Measurements from ENCODE around the gene PTPRO. TPM values are rescaled to one million over a fixed set of nuclear protein-coding genes. Genes with fewer than 3 reads are reported as not detected.

The PTPRO gene
- total RNA-seq, 4 donors from 2014 or later: 0.10 to 1.1 (median 0.32) TPM

DNA sequence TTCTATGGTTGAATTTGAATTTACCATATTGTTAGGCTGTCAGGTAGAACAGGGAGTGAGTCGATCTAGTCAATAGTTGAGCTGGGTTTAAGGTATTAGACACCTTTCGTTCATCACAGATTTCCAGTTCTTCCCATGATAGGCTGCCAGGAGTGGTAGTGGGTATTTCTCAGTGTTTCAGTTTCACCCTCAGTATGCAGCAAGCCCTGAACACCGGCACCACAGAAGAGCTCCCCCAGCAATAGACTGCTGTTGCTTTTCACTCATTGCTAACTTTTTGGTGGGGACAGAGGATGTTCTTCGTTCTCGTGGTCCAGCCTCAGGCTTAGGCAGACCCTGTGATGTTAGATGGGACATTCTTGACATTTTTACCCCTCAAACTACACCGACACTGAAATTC, 164.6 kb downstream of the PTPRO start:
- intact Hi-C loops (cut with DNase I): no loop called here
- TF ChIP-seq, protein P1, sequence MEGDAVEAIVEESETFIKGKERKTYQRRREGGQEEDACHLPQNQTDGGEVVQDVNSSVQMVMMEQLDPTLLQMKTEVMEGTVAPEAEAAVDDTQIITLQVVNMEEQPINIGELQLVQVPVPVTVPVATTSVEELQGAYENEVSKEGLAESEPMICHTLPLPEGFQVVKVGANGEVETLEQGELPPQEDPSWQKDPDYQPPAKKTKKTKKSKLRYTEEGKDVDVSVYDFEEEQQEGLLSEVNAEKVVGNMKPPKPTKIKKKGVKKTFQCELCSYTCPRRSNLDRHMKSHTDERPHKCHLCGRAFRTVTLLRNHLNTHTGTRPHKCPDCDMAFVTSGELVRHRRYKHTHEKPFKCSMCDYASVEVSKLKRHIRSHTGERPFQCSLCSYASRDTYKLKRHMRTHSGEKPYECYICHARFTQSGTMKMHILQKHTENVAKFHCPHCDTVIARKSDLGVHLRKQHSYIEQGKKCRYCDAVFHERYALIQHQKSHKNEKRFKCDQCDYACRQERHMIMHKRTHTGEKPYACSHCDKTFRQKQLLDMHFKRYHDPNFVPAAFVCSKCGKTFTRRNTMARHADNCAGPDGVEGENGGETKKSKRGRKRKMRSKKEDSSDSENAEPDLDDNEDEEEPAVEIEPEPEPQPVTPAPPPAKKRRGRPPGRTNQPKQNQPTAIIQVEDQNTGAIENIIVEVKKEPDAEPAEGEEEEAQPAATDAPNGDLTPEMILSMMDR (IDR thresholded peaks at IDR 0.05): no peak
- TF ChIP-seq POLR2A (IDR thresholded peaks at IDR 0.05): no peak
- Histone ChIP-seq H3K9me3 (no peaks in the 10 kb centered on the region), H3K4me1 (no peaks in the 10 kb centered on the region), H3K27ac (no peak overlapping the region), H3K36me3 (no peaks in the 10 kb centered on the region), H3K27me3 (no peaks in the 10 kb centered on the region), H3K4me3 (replicated peaks in 1 of 3) (no peak overlapping the region)
- WGBS, 2 donors: 86 to 89% methylated on average over 6 of the region's 6 CpGs
- DNase-seq: no peak

DNA sequence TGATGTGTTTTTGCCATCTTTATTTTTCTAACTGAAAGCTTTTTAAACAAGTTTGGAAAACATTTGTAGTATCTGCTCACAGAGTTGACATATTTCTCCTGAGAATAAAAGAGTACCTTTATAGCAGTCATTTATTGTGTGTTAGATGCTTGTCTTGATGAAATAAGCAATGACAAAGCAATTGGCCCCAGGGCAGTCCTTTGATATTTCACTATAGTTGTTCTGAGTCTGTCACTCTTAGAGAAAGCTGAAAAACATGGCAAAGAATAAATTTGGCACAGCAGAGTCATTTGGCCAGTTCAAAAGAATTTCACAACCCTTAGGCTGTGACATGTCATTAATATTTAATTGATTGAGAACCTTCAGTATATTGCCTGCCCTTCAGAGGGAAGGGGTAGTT, 166.2 kb downstream of the PTPRO start:
- H3K4me3 ChIP-seq (replicated peaks in 1 of 3): no peak overlapping the region
- H3K36me3 ChIP-seq: no peaks in the 10 kb centered on the region
- no peaks in the 10 kb centered on the region for H3K9me3 ChIP-seq
- H3K4me1 ChIP-seq: no peaks in the 10 kb centered on the region
- H3K27me3 ChIP-seq: no peaks in the 10 kb centered on the region
- no peak overlapping the region for H3K27ac ChIP-seq
- intact Hi-C loops (cut with DNase I): no loop called here
- DNase-seq: no peak
- TF ChIP-seq, protein P1 (IDR thresholded peaks at IDR 0.05): no peak
- no peak for TF ChIP-seq POLR2A (IDR thresholded peaks at IDR 0.05)

- intact Hi-C loops (cut with DNase I): no loop called here
- Histone ChIP-seq H3K4me3 (replicated peaks in 1 of 3) (no peak overlapping the region), H3K27me3 (no peaks in the 10 kb centered on the region), H3K4me1 (no peaks in the 10 kb centered on the region), H3K9me3 (no peaks in the 10 kb centered on the region), H3K27ac (no peak overlapping the region), H3K36me3 (no peaks in the 10 kb centered on the region)
- TF ChIP-seq POLR2A (IDR thresholded peaks at IDR 0.05): no peak
- TF ChIP-seq, protein P1 (IDR thresholded peaks at IDR 0.05): no peak
- DNase-seq: no peak
- 47 to 49% methylated on average over 4 of the region's 4 CpGs for WGBS, 2 donors
Measured at GRCh38 chr12:15494329-15495046, 172.2 kb downstream of the PTPRO start.

DNA sequence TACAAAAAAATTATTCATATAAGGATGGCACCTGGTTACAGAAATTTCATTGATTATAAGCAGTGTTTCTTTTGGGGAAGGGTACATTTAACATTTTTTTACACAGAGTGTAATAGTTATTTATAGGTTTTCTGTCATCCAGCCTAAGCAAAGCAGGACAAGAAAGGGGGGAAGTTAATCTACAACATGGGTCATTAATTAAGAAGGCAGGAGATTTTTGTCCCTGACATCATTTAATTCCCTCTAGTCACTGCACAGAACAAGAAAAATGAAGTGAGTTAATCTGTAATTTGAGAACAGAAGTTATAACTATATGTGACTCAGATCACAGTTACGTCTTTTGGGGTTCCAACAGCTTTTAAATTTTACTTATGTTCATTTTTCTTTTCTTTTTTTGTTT, 173.4 kb downstream of the PTPRO start:
- no peaks in the 10 kb centered on the region for H3K27me3 ChIP-seq
- no peak for DNase-seq
- TF ChIP-seq, protein P1 (IDR thresholded peaks at IDR 0.05): no peak
- TF ChIP-seq POLR2A (IDR thresholded peaks at IDR 0.05): no peak
- 0% methylated on average over 1 of the region's 1 CpG for WGBS, 2 donors
- intact Hi-C loops (cut with DNase I): no loop called here
- H3K36me3 ChIP-seq: no peaks in the 10 kb centered on the region
- H3K27ac ChIP-seq: no peak overlapping the region
- H3K4me3 ChIP-seq (replicated peaks in 1 of 3): no peak overlapping the region
- no peaks in the 10 kb centered on the region for H3K4me1 ChIP-seq
- H3K9me3 ChIP-seq: no peaks in the 10 kb centered on the region

- H3K4me1 ChIP-seq: no peaks in the 10 kb centered on the region
- no peaks in the 10 kb centered on the region for H3K36me3 ChIP-seq
- H3K9me3 ChIP-seq: no peaks in the 10 kb centered on the region
- no peaks in the 10 kb centered on the region for H3K27me3 ChIP-seq
- TF ChIP-seq, protein P1 (IDR thresholded peaks at IDR 0.05): no peak
- TF ChIP-seq POLR2A (IDR thresholded peaks at IDR 0.05): no peak
- H3K4me3 ChIP-seq (replicated peaks in 1 of 3): no peak overlapping the region
- DNase-seq: no peak
- intact Hi-C loops (cut with DNase I): no loop called here
- no peak overlapping the region for H3K27ac ChIP-seq
Measured at GRCh38 chr12:15496738-15497137, 174.4 kb downstream of the PTPRO start.
